ENCODE results near the gene SUGCT.
A peak's percentile ranks its signal among the peaks of the same experiment; 100 is the strongest.

SUGCT gene

GRCh38 chr7:40758590-40758989 is 623.8 kb downstream of the SUGCT start:
- no peak overlapping the region for H3K4me3 ChIP-seq (ENCODE audit: low read depth, low read length)
- in situ Hi-C loops (cut with HindIII; ENCODE audit: low sequenced_read_pairs): no loop called here
- DNase-seq (ENCODE audit: low read depth): no peak

DNA sequence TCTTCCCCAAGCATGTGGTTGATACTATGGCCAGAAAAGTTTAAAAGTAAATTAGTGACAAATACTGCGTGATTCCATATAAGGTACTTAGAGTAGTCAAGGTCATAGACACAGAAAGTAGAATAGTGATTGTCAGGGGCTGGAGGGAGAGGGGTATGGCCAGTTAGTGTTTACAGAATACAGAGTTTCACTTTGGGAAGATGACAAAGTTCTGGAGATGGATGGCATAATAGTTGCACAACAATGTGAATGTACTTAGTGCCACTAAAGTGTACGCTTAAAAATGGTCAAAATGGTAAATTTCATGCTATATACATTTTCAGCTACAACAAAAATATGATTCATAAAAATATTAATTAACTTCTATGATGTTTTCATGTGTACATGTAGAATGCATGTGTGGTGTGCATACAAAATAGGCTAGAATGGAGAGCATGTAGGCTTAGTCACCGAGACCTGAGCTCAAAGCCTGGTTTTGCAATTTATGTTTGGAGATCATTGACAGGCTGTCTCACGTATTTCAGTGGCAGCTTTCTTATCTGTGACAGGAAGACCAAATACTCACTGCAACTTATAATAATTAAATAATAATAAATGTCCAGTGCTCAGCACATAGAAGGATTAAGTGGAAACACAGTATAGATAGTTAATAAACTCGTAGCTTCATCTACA is 625.6 kb downstream of the SUGCT start:
- no peak overlapping the region for H3K4me3 ChIP-seq (ENCODE audit: low read depth, low read length)
- in situ Hi-C loops (cut with HindIII; ENCODE audit: low sequenced_read_pairs): no loop called here
- no peak for DNase-seq (ENCODE audit: low read depth)
- no peak for TF ChIP-seq CTCF (IDR thresholded peaks at IDR 0.05; ENCODE audit: low read depth, low read length, missing control alignments)

More at GRCh38 chr7:40758590-40758989, 623.8 kb downstream of the SUGCT start:
- TF ChIP-seq CTCF (IDR thresholded peaks at IDR 0.05; ENCODE audit: low read depth, low read length, missing control alignments): no peak

DNA sequence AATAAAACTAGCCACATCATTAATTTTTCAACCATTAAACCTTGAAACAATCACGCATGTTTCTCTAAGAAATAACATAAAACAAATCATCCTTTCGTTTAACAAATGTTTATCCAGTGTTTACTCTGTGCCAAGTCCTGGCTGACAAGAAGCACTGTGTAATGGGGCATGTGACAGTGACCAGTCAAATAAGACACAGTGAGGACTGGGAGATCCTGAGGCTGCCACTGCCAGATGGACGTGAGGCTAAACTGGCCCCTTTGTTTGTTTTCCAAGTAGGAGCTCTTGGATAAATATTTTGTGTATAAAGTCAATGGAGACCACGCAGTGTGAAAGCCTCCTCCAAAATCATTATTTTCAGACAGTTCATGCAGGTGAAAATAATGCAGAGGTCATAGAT is 626.2 kb downstream of the SUGCT start:
- no peak for TF ChIP-seq CTCF (IDR thresholded peaks at IDR 0.05; ENCODE audit: low read depth, low read length, missing control alignments)
- no peak for DNase-seq (ENCODE audit: low read depth)
- no peak overlapping the region for H3K4me3 ChIP-seq (ENCODE audit: low read depth, low read length)
- in situ Hi-C loops (cut with HindIII; ENCODE audit: low sequenced_read_pairs): no loop called here

DNA sequence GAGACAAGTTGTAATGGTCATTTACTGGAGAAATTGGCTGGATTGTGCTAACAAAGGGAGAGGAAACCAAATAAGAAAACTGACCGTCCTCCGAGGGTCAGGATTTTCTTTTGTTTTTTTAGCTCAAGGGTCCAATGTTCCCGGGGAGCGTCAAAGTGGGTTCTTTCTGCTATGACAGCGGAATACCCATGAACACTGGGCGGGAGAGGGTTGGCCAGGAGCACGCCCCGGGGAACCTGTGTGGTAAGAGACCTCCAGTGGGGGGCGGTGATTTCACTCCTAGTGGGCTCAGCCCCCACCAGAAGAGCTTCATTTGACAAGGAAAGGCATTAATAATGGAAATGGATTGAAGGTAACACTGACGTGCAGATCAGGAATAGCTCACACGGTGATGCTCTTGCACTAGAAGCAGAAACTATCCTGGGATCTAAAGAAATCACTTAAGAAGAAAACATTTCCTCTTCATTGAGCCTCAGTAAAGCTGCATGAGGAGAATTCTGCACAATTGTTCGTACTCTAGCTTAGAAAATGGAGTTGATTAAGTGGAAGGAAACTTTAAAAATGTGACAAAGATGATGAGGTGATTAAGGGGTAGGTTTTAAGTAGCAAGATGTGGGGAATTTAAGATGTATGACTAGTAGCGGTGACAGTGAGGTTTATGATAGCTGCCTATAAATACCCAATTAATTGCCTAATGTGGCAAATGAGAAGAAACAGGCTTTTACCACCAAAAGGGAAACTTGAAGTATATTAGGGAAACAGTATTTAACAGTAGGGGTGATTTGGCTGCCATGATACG is 627.2 kb downstream of the SUGCT start:
- TF ChIP-seq CTCF (IDR thresholded peaks at IDR 0.05; ENCODE audit: low read depth, low read length, missing control alignments): peak; percentile 46
- in situ Hi-C loops (cut with HindIII; ENCODE audit: low sequenced_read_pairs): no loop called here
- no peak for DNase-seq (ENCODE audit: low read depth)
- H3K4me3 ChIP-seq (ENCODE audit: low read depth, low read length): no peak overlapping the region

- in situ Hi-C loops (cut with HindIII; ENCODE audit: low sequenced_read_pairs): no loop called here
- peak; percentile 34 for TF ChIP-seq CTCF (IDR thresholded peaks at IDR 0.05; ENCODE audit: low read depth, low read length, missing control alignments)
- H3K4me3 ChIP-seq (ENCODE audit: low read depth, low read length): no peak overlapping the region
- no peak for DNase-seq (ENCODE audit: low read depth)
These were observed 628.8 kb downstream of the SUGCT start for GRCh38 chr7:40763319-40764287.

DNA sequence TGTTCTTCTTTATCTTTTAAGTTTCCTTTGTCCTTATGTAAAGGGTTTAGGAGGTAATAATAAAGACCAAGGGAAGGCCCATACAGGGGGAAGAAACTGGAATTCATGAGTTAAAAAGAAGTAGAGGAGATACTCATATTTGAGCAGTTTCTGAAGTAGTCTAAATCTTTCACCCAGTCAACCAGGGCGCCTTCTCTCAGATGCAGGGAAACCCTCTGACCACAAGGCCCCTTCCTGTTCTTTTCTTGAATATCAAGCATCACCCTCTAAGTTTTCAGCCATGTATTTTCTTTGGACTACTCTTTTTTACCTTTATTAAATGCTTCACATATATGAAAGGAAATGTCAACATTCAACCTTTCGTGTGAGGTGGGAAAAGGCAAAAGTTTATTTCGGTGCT is 630.8 kb downstream of the SUGCT start:
- in situ Hi-C loops (cut with HindIII; ENCODE audit: low sequenced_read_pairs): no loop called here
- no peak for TF ChIP-seq CTCF (IDR thresholded peaks at IDR 0.05; ENCODE audit: low read depth, low read length, missing control alignments)
- DNase-seq (ENCODE audit: low read depth): no peak
- no peak overlapping the region for H3K4me3 ChIP-seq (ENCODE audit: low read depth, low read length)

Data from astrocyte of the cerebellum (primary cell).